Measurements from ENCODE around the gene MIS18A.
A peak's percentile ranks its signal among the peaks of the same experiment; 100 is the strongest.
"Not testable (repeated sequence)": the region's sequence is repeated elsewhere in the genome, so short reads cannot be mapped to it uniquely, and the experiment has no call there.

MIS18A gene

GRCh38 chr21:32306021-32306780 lies 27.4 kb upstream of the MIS18A start:
- no peak for DNase-seq (ENCODE audit: low read depth in 2 of 3, low spot score in 1 of 3)

- DNase-seq (ENCODE audit: low read depth in 2 of 3, low spot score in 1 of 3): no peak
Observed at GRCh38 chr21:32304998-32305397, 26.1 kb upstream of the MIS18A start.

- DNase-seq (ENCODE audit: low read depth in 2 of 3, low spot score in 1 of 3): no peak
Observed at GRCh38 chr21:32303385-32303784, 24.5 kb upstream of the MIS18A start.

GRCh38 chr21:32302560-32302959 lies 23.7 kb upstream of the MIS18A start:
- no peak for DNase-seq (ENCODE audit: low read depth in 2 of 3, low spot score in 1 of 3)

GRCh38 chr21:32301596-32301995 lies 22.7 kb upstream of the MIS18A start:
- no peak for DNase-seq (ENCODE audit: low read depth in 2 of 3, low spot score in 1 of 3)

GRCh38 chr21:32300117-32300681 lies 21.4 kb upstream of the MIS18A start:
- no peak for DNase-seq (ENCODE audit: low read depth in 2 of 3, low spot score in 1 of 3)

- no peak for DNase-seq (ENCODE audit: low read depth in 2 of 3, low spot score in 1 of 3)
Observed at GRCh38 chr21:32299695-32300094, 20.8 kb upstream of the MIS18A start.

- no peak for DNase-seq (ENCODE audit: low read depth in 2 of 3, low spot score in 1 of 3)
Observed at GRCh38 chr21:32298658-32299081, 19.8 kb upstream of the MIS18A start, which contains the start of gene MRAP. TSS of gene MRAP (plus strand) at chr21:32298855. CDS start at chr21:32298972, 117 bp downstream.

- DNase-seq (ENCODE audit: low read depth in 2 of 3, low spot score in 1 of 3): no peak
Observed at GRCh38 chr21:32298148-32298559, 19.3 kb upstream of the MIS18A start.

- DNase-seq (ENCODE audit: low read depth in 2 of 3, low spot score in 1 of 3): no peak
Observed at GRCh38 chr21:32297449-32297848, 18.6 kb upstream of the MIS18A start.

- DNase-seq (ENCODE audit: low read depth in 2 of 3, low spot score in 1 of 3): no peak
Observed at GRCh38 chr21:32285476-32285875, 6.6 kb upstream of the MIS18A start.

- DNase-seq (ENCODE audit: low read depth in 2 of 3, low spot score in 1 of 3): no peak
Observed at GRCh38 chr21:32282992-32283391, 4.1 kb upstream of the MIS18A start.

GRCh38 chr21:32281531-32281930 lies 2.7 kb upstream of the MIS18A start:
- no peak for DNase-seq (ENCODE audit: low read depth in 2 of 3, low spot score in 1 of 3)

- DNase-seq (ENCODE audit: low read depth in 2 of 3, low spot score in 1 of 3): no peak
Observed at GRCh38 chr21:32279377-32279680, 480 bp upstream of the MIS18A start.

GRCh38 chr21:32278103-32278502 lies 746 bp downstream of the MIS18A start:
- DNase-seq (ENCODE audit: low read depth in 2 of 3, low spot score in 1 of 3): no peak

- no peak for DNase-seq (ENCODE audit: low read depth in 2 of 3, low spot score in 1 of 3)
Observed at GRCh38 chr21:32276671-32277070, 2.2 kb downstream of the MIS18A start.

- no peak for DNase-seq (ENCODE audit: low read depth in 2 of 3, low spot score in 1 of 3)
Observed at GRCh38 chr21:32270748-32271147, 8.1 kb downstream of the MIS18A start.

- DNase-seq (ENCODE audit: low read depth in 2 of 3, low spot score in 1 of 3): not testable (repeated sequence)
Observed at GRCh38 chr21:32265321-32265720, 13.5 kb downstream of the MIS18A start.

GRCh38 chr21:32261929-32262328 lies 16.9 kb downstream of the MIS18A start:
- no peak for DNase-seq (ENCODE audit: low read depth in 2 of 3, low spot score in 1 of 3)

GRCh38 chr21:32260130-32260529 lies 18.7 kb downstream of the MIS18A start:
- no peak for DNase-seq (ENCODE audit: low read depth in 2 of 3, low spot score in 1 of 3)

- DNase-seq (ENCODE audit: low read depth in 2 of 3, low spot score in 1 of 3): not testable (repeated sequence)
Observed at GRCh38 chr21:32258786-32259048, 20.1 kb downstream of the MIS18A start.

GRCh38 chr21:32257962-32258785 lies 20.7 kb downstream of the MIS18A start:
- DNase-seq (ENCODE audit: low read depth in 2 of 3, low spot score in 1 of 3): peak in 2 of 3 donors; percentile 18 to 38
